Activated naive CD4-positive, alpha-beta T cell (primary cell): Measurements from ENCODE around the gene THBD.

Source experiments
- DNase-seq, 4 experiments: peaks; one replicate each; lab custom pipeline; 2025; lab: John Stamatoyannopoulos, UW

Gene THBD

DNA sequence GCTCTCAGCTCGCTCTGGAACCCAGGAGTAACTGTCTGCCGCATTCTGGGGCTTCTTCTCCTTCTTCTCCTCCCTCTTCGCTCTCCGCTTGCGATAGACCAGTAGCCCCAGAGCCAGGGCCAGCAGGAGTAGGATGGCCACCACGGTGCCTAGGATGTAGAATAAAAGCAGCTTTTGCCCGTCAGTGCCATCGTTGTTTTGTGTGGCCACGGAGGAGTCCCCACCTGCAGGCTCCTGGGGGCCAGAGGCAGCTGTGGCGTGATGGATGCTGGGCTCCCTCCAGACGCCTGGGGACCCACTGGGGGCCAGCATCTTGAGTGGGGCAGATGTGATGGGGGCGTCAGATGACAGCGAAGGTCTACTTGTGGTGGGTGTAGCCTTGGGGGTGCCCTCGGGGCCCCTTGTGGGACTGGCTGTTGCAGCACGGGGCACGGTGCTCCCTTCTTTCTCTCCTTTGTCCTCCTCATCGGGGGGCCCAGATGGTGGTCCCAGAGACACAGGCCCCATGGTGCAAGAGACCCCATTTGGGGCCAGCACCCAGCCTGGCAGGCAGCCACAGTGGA is 34.9 kb upstream of the THBD start:
- no peak for DNase-seq

DNA sequence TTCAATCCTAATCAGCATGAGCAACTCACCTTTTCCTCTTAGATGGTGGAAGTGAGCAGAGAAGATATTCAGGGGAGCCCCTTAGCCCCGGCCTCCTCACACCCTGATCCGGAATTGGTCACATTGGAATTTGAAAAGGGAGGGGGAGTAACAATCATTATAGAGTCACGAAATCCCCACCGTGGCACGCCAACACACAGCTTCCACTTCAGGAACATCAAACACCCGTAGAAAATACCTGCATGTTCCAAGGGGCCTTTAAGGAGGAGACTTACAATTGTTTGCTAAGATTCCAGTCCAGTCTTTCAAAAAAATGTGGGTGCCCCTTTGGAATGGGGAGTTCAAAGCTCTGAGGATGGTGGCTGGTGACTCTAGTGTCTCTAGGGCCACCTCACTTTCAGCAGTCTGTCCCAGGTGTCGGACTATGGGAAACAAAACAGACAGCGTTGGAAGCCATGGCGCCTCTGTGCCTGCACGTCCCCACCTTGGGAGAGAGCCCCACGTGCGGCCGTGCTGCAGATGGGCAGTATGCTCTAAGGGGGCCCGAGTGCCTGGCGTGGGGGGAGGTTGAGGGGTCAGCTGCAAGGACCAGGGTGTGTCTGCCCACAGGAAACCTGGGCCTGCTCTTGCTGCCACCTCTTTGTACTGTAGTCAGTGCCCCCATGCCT is 34.2 kb upstream of the THBD start:
- no peak for DNase-seq

DNA sequence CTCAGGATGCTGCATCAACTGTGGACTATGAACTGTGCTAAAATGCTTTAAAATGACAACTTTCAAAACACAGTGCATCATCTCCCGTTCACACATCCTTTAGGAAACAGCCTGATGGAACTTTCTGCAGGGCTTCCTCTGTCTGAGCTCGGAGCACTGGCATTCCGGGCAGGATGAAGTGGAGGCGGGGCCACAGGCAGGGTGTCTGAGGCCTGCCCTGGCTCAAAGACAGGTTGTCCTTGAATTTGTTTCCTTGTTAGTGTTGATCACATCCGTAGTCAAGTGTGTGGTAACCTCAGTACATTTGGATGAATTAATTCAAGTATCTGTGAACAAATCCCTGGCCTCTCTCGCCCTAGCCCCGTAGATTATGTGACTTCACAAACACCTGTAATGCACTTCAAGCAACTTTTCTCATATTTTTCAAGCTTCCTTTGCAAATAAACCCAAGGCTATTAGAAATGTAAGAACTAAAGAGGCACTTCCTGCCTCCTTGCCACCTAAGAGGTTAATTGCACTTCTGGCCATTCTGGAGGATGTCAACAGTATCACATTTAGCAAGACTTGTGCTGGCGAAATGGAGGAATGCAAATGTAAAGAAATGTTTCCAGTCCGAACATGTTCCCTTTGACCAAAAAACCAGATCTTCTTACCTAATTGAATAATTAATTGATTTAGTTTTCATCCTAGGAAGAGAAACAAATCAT is 33.5 kb upstream of the THBD start:
- DNase-seq: no peak

DNA sequence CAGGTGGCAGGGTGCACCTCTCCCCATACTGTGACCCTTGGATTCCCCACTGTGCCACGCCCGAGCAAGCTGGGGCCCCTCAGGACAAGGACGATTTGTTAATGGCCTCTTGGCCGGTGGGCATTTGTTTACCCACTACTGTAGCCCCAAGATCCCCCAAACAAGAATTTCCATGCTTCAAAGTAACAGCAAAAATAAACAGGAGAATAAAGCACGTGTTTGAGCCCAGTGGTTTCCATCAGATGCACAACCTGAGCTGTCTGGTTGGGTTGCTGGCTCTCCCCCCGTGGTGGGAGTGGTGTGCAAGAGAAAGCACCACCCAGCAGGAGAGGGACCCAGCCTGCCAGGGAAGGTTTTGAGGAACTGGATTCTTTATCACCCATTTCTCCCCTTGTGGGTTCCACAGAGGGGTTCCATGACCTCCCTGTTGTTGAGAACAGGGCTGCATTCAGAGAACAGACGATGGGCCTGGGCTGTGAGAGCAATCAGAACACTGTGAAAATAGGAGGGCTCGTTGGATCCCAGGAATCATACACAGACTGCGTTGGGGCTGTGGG is 31.9 kb upstream of the THBD start:
- DNase-seq: no peak

DNA sequence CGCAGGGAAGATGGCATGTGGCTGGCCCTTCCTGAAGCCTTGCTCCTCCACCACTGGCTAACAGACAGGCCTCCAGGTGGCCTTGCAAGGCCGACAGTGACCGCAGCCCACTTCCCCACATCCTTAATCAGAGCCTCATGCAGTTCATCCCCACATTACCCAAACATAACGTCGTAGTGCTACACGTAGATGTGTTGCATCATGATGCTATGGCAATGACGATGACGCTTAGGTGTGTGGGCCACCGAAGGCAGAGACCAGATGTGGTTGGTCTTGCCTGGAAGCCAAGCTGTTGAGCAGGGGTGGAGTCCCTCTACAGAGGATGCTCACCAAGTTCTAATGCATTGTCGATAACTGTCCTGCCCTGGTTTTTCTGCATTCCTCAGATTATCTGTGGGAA is 31.0 kb upstream of the THBD start:
- no peak for DNase-seq

DNA sequence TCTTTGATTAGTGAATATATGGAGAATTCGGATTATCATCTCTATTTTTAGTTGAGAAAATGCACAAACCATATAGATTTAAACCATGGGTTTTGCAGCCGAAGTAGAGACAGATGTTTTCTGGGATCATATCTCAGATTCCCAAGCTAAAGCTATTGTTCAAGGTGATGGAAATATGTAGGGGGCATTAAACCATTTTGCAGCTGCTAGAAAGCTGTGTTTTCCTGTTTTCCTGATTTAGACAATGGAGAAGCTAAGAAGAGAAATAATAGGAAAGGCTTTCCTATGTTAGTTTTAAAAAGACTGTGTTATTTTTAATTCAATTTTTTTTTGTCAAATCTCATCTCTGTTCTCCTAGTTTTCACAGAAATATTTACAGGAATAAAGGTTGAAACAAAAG is 30.5 kb upstream of the THBD start:
- no peak for DNase-seq

DNA sequence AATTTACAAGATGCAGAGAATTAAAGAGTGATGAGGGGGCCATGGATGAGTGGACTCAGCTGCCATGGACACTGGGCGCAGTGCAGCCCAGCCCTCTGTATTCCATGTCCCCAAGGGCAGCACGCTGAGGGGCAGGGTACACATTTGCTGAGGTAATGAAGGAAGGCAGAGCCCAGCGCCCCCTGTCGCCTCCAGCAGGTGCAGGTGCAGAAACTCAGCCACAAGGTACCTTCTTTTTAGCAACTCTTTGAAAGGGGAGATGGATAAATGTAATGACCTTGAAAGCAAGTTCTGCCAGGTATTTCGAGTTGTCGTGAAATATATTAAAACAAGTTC is 29.5 kb upstream of the THBD start:
- no peak for DNase-seq

DNA sequence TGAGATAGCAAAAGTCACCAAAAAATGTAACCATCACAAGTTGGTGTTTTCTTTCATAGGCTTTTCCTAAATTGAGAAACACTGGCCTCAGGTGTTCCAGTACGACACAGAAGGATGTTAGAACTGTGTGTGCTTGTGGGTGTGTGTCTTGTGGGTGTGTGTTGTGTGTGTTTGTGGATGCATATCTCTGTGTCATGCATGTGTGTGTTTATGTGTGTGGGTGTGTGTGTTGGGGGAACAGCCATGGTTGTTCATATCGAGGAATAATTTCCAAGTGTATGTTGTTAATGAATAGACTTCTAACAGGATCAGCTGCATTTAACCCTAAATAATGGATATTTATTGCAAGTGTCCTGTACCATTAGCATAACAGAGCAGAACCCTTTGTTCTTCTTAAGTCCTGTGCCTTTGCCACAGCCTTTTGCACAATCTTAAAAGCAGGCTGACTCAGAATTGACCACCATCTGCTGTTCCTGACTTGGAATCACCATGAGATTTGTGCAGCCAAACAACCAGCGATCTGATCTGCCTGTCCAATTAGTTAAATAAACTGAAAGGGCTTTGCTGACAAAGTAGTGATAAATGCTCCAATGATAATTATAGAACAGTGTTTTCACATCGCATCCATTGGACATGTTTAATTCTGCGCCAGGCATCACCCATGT is 29.0 kb upstream of the THBD start:
- no peak for DNase-seq

DNA sequence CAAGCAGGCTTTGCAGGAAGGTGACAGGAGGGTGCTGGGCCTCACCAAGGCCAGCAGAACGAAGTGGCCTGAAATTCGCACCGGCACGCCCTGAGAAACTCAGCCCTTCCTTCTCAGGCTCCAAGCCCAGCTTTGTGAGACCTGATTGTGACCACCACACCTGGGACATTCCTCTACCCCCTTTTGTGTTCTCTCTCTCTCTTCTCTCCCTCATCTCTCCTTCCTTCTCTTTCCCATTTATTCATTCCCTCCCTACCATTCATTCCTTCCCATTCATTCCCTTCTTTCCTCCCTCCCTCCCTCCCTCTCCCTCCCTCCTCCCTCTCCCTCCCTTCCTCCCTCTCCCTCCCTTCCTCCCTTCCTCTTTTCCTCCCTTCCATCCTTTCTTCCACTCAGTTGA is 27.8 kb upstream of the THBD start:
- DNase-seq: no peak

DNA sequence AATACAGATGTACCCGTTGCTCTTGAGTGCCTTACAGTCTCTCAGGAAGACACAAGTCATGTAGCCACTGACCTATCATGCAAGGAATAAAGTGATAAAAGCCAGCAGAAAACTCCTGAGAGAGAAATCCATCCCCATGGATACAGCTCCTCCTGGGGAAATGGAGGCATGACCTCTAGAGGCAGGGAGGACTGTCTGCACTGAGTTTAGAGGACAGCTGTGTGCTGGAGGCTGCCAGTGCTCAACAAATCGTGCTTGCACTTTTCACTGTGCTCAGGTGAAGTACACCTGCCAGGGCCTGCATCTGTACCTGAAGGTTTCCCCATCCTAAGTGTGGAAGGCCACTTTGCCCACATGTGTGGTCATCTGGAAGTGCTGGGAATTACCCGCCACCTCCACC is 24.6 kb upstream of the THBD start:
- DNase-seq: no peak

DNA sequence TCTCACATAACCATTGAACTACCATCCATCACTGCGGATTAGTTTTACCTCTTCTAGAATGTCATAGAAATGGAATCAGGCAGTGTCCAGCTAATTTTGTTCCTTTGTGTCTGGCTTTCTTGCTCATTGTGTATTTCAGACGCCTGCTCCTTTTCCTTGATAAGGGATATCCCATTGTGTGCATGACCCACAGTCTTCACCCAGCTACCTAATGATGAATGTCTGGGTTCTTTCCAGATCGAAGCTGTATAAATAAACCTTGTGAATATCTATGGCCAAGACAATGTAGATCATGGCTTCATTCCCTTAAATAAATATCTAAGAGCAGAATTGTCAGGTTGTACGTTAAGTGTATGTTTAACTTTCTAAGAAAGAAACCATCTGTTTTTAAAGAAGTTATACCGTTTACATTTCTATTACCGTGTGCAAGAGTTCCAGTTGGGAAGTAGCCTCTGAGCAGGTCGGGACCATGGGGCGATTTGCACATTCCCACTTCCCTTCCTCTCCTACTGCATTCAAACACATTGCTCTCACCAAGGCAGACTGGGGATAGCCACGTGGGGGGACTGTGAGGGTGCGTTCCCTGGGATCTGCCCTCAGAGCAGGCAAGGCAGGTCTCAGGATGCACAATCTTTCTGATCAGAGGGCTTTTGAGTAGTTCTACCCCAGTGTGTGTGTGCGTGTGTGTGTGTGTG is 23.6 kb upstream of the THBD start:
- no peak for DNase-seq

DNA sequence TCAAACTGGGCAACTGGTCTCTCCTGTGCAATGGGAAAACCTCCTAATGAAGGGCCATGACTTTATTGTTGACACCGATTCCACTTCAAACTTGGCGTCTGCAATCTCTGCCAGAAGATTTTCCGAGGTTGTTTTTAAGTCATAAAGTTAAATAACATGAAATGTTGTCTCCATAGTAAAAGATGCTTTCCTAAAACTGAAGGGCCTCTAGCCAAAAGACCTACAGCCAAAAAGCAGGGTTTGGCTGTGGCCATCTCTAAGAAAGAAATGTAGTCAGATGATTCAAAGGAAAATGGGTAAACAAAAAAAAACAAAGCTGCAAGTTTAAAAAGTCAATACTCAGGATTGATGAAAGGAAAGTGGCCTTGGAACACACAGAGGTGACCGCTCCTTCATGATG is 22.5 kb upstream of the THBD start:
- no peak for DNase-seq

DNA sequence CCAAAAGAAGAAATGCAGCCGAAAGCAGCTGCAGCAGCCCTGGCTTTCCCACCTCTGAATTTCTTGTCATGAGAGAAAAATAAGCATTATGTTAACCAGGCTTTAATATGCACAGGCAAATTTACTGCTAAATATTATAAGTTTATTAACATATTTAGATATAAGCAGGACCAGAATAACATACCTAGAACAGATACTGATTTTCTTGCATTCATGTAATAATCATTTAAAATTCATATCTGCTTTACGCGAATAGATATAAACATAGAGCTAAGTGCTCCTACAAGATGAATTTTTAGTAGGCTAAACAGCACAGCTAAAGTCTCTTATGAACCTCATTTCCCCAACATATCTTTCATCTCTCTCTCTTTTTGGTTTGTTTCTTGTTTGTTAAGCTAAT is 21.9 kb upstream of the THBD start:
- no peak for DNase-seq

DNA sequence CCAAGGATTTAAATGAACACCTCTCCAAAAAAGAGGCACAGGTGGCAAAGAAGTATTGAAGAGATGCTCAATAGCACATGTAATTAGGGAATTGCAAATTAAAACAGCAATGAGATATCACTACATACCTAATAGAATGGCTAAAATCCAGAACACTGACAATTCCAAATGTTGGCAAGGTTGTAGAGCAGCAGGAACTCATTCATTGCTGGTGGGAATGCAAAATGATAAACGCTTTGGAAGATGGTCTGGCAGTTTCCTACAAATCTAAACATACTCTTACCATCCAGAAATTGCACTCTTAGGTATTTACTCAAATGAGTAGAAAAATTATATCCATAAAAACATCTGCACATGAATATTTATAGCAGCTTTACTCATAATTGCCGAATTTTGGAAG is 19.6 kb upstream of the THBD start:
- DNase-seq: no peak

DNA sequence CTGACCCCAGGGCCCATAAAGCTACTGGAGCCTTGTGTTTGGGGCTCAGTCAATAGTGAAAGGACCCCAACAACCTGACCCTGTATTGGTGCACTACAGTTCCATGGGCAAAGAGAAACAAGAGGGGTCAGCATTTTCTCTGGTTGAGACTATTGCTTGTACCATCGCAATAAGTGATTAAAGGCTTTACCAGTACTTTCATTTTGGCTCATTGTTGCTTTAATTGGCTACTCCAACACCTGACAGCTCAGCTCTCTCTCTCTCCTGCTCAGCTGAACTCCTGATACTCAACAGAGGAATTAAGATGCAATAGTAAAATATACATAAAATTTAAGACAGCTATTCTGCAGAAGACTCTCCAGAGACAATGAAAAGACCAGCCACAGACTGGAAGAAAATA is 18.8 kb upstream of the THBD start:
- DNase-seq: no peak

DNA sequence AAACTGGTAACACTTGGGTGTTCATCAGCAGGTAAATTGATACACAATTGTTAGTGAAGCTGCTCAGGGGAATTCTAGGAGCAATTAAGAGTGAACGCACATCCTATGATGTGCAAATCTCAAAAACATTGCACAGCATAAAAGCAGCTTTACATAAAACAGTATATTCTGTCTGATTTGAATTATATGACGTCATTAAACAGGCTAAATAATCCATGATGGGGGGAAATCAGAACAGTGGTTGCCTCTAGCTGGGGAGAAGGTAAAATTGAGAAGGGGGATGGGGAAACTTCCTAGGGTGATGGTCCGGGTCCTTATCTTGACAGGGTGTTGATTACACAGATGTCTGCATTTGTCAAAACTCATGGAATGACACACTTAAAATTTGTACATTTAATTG is 17.3 kb upstream of the THBD start:
- no peak for DNase-seq

DNA sequence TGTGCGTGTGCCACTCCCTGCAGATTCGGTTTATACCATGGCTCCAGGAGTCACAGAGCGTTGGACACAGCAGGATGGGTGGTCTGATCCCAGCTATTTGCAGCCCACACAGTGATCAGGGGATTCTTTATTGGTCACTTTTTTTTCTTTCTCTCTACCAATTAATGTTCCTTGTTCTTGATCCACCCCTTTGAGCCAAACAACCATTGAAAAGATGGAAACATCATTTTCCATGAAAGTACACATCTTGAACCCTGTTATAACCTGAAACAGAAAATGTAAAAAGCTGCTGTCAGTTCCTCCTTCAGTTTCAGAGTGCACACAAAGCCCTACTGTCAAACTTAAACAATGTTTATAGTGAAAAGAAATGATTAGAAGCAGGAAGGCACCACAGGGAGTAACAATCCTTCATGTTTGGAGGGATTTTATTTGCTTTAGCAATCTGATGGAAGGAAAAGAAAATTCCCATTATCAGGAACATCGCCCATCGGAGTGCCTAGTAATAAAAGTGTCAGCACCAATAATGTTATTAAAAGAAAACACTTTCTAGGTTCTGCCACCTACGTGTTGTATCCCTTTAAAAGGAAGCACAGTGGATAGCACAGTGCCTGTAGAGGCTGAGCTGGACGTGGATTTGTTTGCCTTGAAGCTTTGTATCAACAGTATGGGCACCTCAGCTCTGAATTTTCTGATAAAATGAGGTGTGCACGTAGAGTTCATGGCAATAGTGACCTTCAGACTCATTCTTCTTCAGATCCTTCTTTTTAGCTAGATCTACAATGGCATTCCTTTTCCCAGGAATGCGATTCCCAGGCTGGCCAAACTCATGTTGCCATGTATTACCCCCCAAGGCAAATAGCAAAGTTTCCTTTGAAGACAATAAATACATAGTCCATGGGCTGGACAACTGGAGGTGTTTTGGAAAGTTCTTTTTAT is 16.1 kb upstream of the THBD start:
- no peak for DNase-seq

DNA sequence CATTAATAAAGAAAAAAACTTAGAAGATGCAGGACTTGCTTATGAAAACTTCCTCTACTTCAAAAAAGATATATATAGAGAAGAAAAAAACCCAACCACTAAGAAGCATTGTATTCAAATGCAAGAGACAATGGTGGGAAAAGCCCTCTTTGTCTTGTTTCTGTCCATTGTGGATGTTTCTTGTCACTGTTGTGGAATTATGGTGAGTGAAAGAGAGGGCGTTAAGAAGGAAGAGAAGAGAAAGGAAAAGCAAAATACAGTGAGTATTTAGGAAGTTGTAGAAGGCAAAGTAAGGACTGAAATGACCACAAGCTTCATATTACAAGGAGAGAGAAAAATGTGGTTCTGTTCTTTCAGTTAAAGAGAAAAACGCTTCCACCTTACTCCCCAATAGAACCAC is 14.1 kb upstream of the THBD start:
- no peak for DNase-seq

DNA sequence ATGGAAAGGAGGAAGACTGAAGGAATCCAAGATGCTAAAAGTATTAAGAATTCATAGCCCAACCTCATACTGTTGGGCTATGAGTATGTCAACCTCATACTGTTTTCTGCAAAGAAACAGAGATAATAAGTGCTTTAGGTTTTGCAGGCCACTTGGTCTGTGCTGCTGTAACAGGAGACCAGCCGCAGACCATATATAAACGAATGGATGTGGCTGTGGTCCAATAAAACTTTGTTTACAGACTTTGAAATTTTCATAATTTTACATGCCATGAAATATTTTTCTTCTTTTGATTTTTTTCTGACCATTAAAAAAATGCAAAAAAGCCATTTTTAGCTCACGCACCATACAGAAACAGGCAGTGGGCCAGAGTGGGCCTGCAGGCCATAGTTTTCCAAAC is 13.7 kb upstream of the THBD start:
- DNase-seq: no peak

DNA sequence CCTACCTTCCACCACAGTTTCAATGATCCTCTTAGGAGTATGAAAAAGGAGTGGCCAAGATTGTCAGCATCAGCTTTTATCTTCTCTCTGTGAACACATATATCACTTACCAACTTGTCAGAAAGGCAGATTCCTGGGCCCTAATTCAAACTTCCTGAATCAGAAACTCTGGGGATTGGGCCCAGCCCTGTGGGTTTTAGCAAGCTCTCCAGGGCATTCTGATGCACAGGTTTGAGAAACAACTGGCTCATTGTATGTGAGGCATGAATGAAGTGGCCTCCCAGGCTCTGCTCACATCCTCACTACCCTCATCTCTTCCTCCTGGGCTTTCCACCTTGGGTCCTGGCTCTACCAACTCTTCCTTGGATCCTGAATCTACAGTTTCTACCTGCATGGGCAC is 13.2 kb upstream of the THBD start:
- DNase-seq: no peak
